Neuronal stem cell (in vitro differentiated cells): ENCODE measurements around the gene ROBO2.

ENCODE experiments used
- DNase-seq: peaks from one replicate; pipeline ENCODE4 v3.0.0-alpha.2; 2013; ENCODE audit warnings: low spot score
- H2AFZ ChIP-seq: one replicate; pipeline ENCODE4 v1.6.1; 2013; ENCODE audit warnings: mild to moderate bottlenecking, low read length, inconsistent platforms
- H2AK5ac ChIP-seq: 2 replicates; pipeline ENCODE4 v1.6.1; 2013; ENCODE audit warnings: low read depth, mild to moderate bottlenecking, inconsistent platforms, low read length, moderate library complexity, mixed read lengths
- H2BK120ac ChIP-seq: 2 replicates; pipeline ENCODE4 v1.6.1; 2013; ENCODE audit warnings: low read depth, mild to moderate bottlenecking, inconsistent platforms, low read length, moderate library complexity, mixed read lengths
- H2BK12ac ChIP-seq: one replicate; pipeline ENCODE4 v1.6.1; 2013; ENCODE audit warnings: low read length, inconsistent platforms
- H2BK15ac ChIP-seq: 2 replicates; pipeline ENCODE4 v1.6.1; 2013; ENCODE audit warnings: mild to moderate bottlenecking, low read length, inconsistent platforms, mixed read lengths
- H2BK5ac ChIP-seq: one replicate; pipeline ENCODE4 v1.6.1; 2013; ENCODE audit warnings: inconsistent platforms, mild to moderate bottlenecking, low read length, moderate library complexity
- H3K14ac ChIP-seq: one replicate; pipeline ENCODE4 v1.6.1; 2013; ENCODE audit warnings: low read length, inconsistent platforms
- H3K18ac ChIP-seq: 2 replicates; pipeline ENCODE4 v1.6.1; 2013; ENCODE audit warnings: low read length, inconsistent platforms
- H3K23ac ChIP-seq: 2 replicates; pipeline ENCODE4 v1.6.1; 2013; ENCODE audit warnings: low read depth, mild to moderate bottlenecking, mixed read lengths, low read length, inconsistent platforms; ENCODE audit not compliant: poor library complexity
- H3K27ac ChIP-seq: replicated peaks from 3 replicates; pipeline ENCODE4 v1.5.1; 2013; ENCODE audit warnings: low read length, inconsistent platforms
- H3K27me3 ChIP-seq, 3 experiments: 2 replicates each; pipeline ENCODE4 v1.6.1; 2013; ENCODE audit warnings: low read length in 3 of 3, mild to moderate bottlenecking in 2 of 3, inconsistent platforms in 1 of 3, low read depth in 1 of 3, mixed read lengths in 1 of 3, moderate library complexity in 1 of 3; ENCODE audit not compliant: control insufficient read depth in 3 of 3, insufficient read depth in 3 of 3
- H3K36me3 ChIP-seq, 2 donors: replicated peaks in 1 of 2; 2 replicates each; pipeline ENCODE4 v1.6.1; 2013; ENCODE audit warnings: low read length in 2 of 2; ENCODE audit not compliant: control insufficient read depth in 2 of 2, insufficient read depth in 2 of 2
- H3K4ac ChIP-seq: 2 replicates; pipeline ENCODE4 v1.6.1; 2013; ENCODE audit warnings: inconsistent platforms, mild to moderate bottlenecking, low read length, moderate library complexity
- H3K4me1 ChIP-seq, 2 donors: 1 replicate in 1 of 2; 2 replicates in 1 of 2; pipeline ENCODE4 v1.6.1; 2013; ENCODE audit warnings: low read length in 2 of 2, low read depth in 1 of 2; ENCODE audit not compliant: control insufficient read depth in 2 of 2, insufficient read depth in 1 of 2
- H3K4me2 ChIP-seq: one replicate; pipeline ENCODE4 v1.6.1; 2013; ENCODE audit warnings: mild to moderate bottlenecking, low read length, inconsistent platforms; ENCODE audit not compliant: insufficient read depth, poor library complexity, severe bottlenecking
- H3K4me3 ChIP-seq, 2 donors: 2 replicates each; pipeline ENCODE4 v1.5.1; 2013; ENCODE audit warnings: low read length in 2 of 2, mild to moderate bottlenecking in 2 of 2, inconsistent platforms in 1 of 2, moderate library complexity in 1 of 2
- H3K79me1 ChIP-seq: one replicate; pipeline ENCODE4 v1.6.1; 2013; ENCODE audit warnings: low read depth, mild to moderate bottlenecking, inconsistent platforms, low read length, moderate library complexity
- H3K9ac ChIP-seq: one replicate; pipeline ENCODE4 v1.6.1; 2013; ENCODE audit warnings: mild to moderate bottlenecking, low read depth, low read length, inconsistent platforms; ENCODE audit not compliant: poor library complexity
- H3K9me3 ChIP-seq, 2 donors: replicated peaks in 1 of 2; 2 replicates each; pipeline versions ENCODE3 to v1.6.1; 2013; ENCODE audit warnings: low read length in 2 of 2, mild to moderate bottlenecking in 2 of 2, inconsistent platforms in 1 of 2, low read depth in 1 of 2, mixed read lengths in 1 of 2, moderate library complexity in 1 of 2; ENCODE audit not compliant: control insufficient read depth in 2 of 2, insufficient read depth in 1 of 2
- H4K8ac ChIP-seq: one replicate; pipeline ENCODE4 v1.6.1; 2013; ENCODE audit warnings: low read depth, mild to moderate bottlenecking, inconsistent platforms, low read length, moderate library complexity
- H4K91ac ChIP-seq: one replicate; pipeline ENCODE4 v1.6.1; 2013; ENCODE audit warnings: low read length, low read depth, mild to moderate bottlenecking, inconsistent platforms; ENCODE audit not compliant: poor library complexity
- WGBS, 2 donors: extraction: QIAGEN DNeasy Blood & Tissue Kit; methylation state at CpG; one replicate each; pipeline ENCODE4 v1.1.7; 2013; ENCODE audit warnings: missing lambda C conversion rate in 2 of 2, mixed read lengths in 1 of 2; ENCODE audit not compliant: insufficient read length in 2 of 2, insufficient replicate concordance in 1 of 2; ENCODE audit errors: extremely low coverage in 2 of 2; 5-methylcytosine and 5-hydroxymethylcytosine counted together

Gene ROBO2

GRCh38 chr3:77562089-77562488 lies 522.2 kb downstream of the ROBO2 start:
- WGBS, 2 donors = no CpG with 5 or more reads among the region's 2 CpGs

GRCh38 chr3:77563012-77563411 lies 523.1 kb downstream of the ROBO2 start:
- H4K8ac ChIP-seq = no peak overlapping the region
- H3K4me3 ChIP-seq = no peak overlapping the region
- H3K27me3 ChIP-seq = no peaks in the 10 kb centered on the region
- H2BK5ac ChIP-seq = no peak overlapping the region
- DNase-seq = no peak
- no peak overlapping the region for H3K14ac ChIP-seq
- no peak overlapping the region for H4K91ac ChIP-seq
- H3K9me3 ChIP-seq = no peaks in the 10 kb centered on the region
- no peaks in the 10 kb centered on the region for H3K79me1 ChIP-seq
- H2BK120ac ChIP-seq = no peak overlapping the region
- H2BK15ac ChIP-seq = no peak overlapping the region
- H2BK12ac ChIP-seq = no peak overlapping the region
- no peak overlapping the region for H3K23ac ChIP-seq
- no peak overlapping the region for H3K4ac ChIP-seq
- H3K18ac ChIP-seq = no peak overlapping the region
- H2AK5ac ChIP-seq = no peak overlapping the region
- H3K36me3 ChIP-seq = no peaks in the 10 kb centered on the region
- WGBS, 2 donors = no CpG with 5 or more reads among the region's 1 CpG
- no peaks in the 10 kb centered on the region for H3K4me1 ChIP-seq
- H3K9ac ChIP-seq = no peak overlapping the region
- no peak overlapping the region for H3K27ac ChIP-seq
- H2AFZ ChIP-seq = no peak overlapping the region
- H3K4me2 ChIP-seq = no peak overlapping the region

More at GRCh38 chr3:77562089-77562488, 522.2 kb downstream of the ROBO2 start:
- Histone ChIP-seq H3K4me3 (no peak overlapping the region), H3K4ac (no peak overlapping the region), H3K9me3 (no peaks in the 10 kb centered on the region), H3K27ac (no peak overlapping the region), H2BK15ac (no peak overlapping the region), H3K18ac (no peak overlapping the region), H4K8ac (no peak overlapping the region), H2AK5ac (no peak overlapping the region), H2BK12ac (no peak overlapping the region), H3K36me3 (no peaks in the 10 kb centered on the region), H3K27me3 (no peaks in the 10 kb centered on the region), H4K91ac (no peak overlapping the region), H2AFZ (no peak overlapping the region), H3K79me1 (no peaks in the 10 kb centered on the region), H2BK120ac (no peak overlapping the region), H3K9ac (no peak overlapping the region), H3K4me2 (no peak overlapping the region), H3K23ac (no peak overlapping the region), H3K4me1 (no peaks in the 10 kb centered on the region), H2BK5ac (no peak overlapping the region), H3K14ac (no peak overlapping the region)
- DNase-seq = no peak

- H3K9me3 ChIP-seq = no peaks in the 10 kb centered on the region
- no peak overlapping the region for H3K23ac ChIP-seq
- no peaks in the 10 kb centered on the region for H3K27me3 ChIP-seq
- H2AFZ ChIP-seq = no peak overlapping the region
- H4K91ac ChIP-seq = no peak overlapping the region
- DNase-seq = no peak
- no peak overlapping the region for H3K14ac ChIP-seq
- no CpG with 5 or more reads among the region's 6 CpGs for WGBS, 2 donors
- no peak overlapping the region for H4K8ac ChIP-seq
- no peak overlapping the region for H3K18ac ChIP-seq
- H3K9ac ChIP-seq = no peak overlapping the region
- H3K27ac ChIP-seq = no peak overlapping the region
- H3K36me3 ChIP-seq = no peaks in the 10 kb centered on the region
- H3K4ac ChIP-seq = no peak overlapping the region
- no peak overlapping the region for H2BK5ac ChIP-seq
- no peak overlapping the region for H3K4me2 ChIP-seq
- no peak overlapping the region for H2AK5ac ChIP-seq
- H3K79me1 ChIP-seq = no peaks in the 10 kb centered on the region
- no peak overlapping the region for H2BK120ac ChIP-seq
- no peak overlapping the region for H2BK12ac ChIP-seq
- no peak overlapping the region for H2BK15ac ChIP-seq
- H3K4me1 ChIP-seq = no peaks in the 10 kb centered on the region
- H3K4me3 ChIP-seq = no peak overlapping the region
These were observed 526.2 kb downstream of the ROBO2 start for GRCh38 chr3:77566055-77566454.

GRCh38 chr3:77571971-77572715 lies 532.2 kb downstream of the ROBO2 start:
- no peak overlapping the region for H2BK12ac ChIP-seq
- no peaks in the 10 kb centered on the region for H3K79me1 ChIP-seq
- H3K27me3 ChIP-seq = no peaks in the 10 kb centered on the region
- no peak overlapping the region for H3K18ac ChIP-seq
- no peak overlapping the region for H3K4ac ChIP-seq
- H3K4me2 ChIP-seq = no peak overlapping the region
- no peak overlapping the region for H2BK120ac ChIP-seq
- no CpG with 5 or more reads among the region's 5 CpGs for WGBS, 2 donors
- H3K4me3 ChIP-seq = no peak overlapping the region
- H2AK5ac ChIP-seq = no peak overlapping the region
- H3K14ac ChIP-seq = no peak overlapping the region
- no peaks in the 10 kb centered on the region for H3K9me3 ChIP-seq
- H2BK15ac ChIP-seq = no peak overlapping the region
- no peak overlapping the region for H3K9ac ChIP-seq
- H4K91ac ChIP-seq = no peak overlapping the region
- DNase-seq = no peak
- H3K36me3 ChIP-seq = no peaks in the 10 kb centered on the region
- H2AFZ ChIP-seq = no peak overlapping the region
- no peak overlapping the region for H3K27ac ChIP-seq
- no peak overlapping the region for H2BK5ac ChIP-seq
- H3K23ac ChIP-seq = no peak overlapping the region
- no peaks in the 10 kb centered on the region for H3K4me1 ChIP-seq
- no peak overlapping the region for H4K8ac ChIP-seq
